Kidney (tissue), 22 donors: Measurements from ENCODE around the gene APOO. TPM values are rescaled to one million over a fixed set of nuclear protein-coding genes. Genes with fewer than 3 reads are reported as not detected.

ENCODE experiments used
- DNase-seq, 5 donors: peaks; one replicate each; pipeline ENCODE4 v3.0.0-alpha.2; 2013 to 2020
- FAIRE-seq: peaks from 2 replicates; lab custom pipeline; 2012; peaks lifted over from hg19 to GRCh38; lab: Jason Lieb, UNC
- H3K27ac ChIP-seq, 2 donors: one replicate each; pipeline ENCODE4 v1.7.0; 2013; ENCODE audit warnings: low read depth in 2 of 2, low read length in 2 of 2, inconsistent platforms in 1 of 2
- H3K27me3 ChIP-seq: one replicate; pipeline ENCODE4 v1.7.1; 2013; ENCODE audit warnings: low read length, inconsistent platforms; ENCODE audit not compliant: control insufficient read depth, insufficient read depth
- H3K36me3 ChIP-seq, 3 donors: one replicate each; pipeline versions ENCODE4 v1.7.0 to v1.7.1; 2013; ENCODE audit warnings: low read length in 3 of 3, control low read depth in 1 of 3, inconsistent platforms in 1 of 3; ENCODE audit not compliant: insufficient read depth in 3 of 3, control insufficient read depth in 2 of 3
- H3K4me1 ChIP-seq, 3 donors: one replicate each; pipeline versions ENCODE4 v1.7.0 to v1.7.1; 2013; ENCODE audit warnings: low read length in 3 of 3, inconsistent platforms in 1 of 3, low read depth in 1 of 3; ENCODE audit not compliant: control insufficient read depth in 2 of 3, insufficient read depth in 2 of 3
- H3K4me3 ChIP-seq, 3 donors: one replicate each; pipeline versions ENCODE4 v1.7.0 to v1.8.1; 2013; ENCODE audit warnings: low read length in 3 of 3, control low read depth in 1 of 3, inconsistent platforms in 1 of 3
- H3K9ac ChIP-seq, 3 donors: one replicate each; pipeline versions ENCODE4 v1.7.0 to v1.7.1; 2013; ENCODE audit warnings: low read length in 3 of 3, control low read depth in 1 of 3, inconsistent platforms in 1 of 3
- H3K9me3 ChIP-seq, 3 donors: one replicate each; pipeline versions ENCODE4 v1.7.0 to v1.7.1; 2013; ENCODE audit warnings: low read length in 3 of 3, control low read depth in 1 of 3, inconsistent platforms in 1 of 3; ENCODE audit not compliant: control insufficient read depth in 2 of 3, insufficient read depth in 1 of 3
- intact Hi-C: fragments of 100-400 bp; cut with DNase I; formaldehyde crosslinking; loops from one replicate; pipeline ENCODE4 v1.11.1; 2022
- long read RNA-seq, 10 donors: library from polyadenylated mRNA in 1 of 10; unstranded in 1 of 10; transcript quantifications; one replicate each; pipeline ENCODE4 v2.0.0 and lab custom pipeline, GENCODE V29; 2021 to 2026
- polyA plus RNA-seq: library from polyadenylated mRNA; stranded (reverse); fragments of 350-450 nt; fragmentation: Illumina TruSeq; extraction: RNeasy Lipid Tissue Mini Kit (QIAGEN cat#74804); gene quantifications from one replicate; pipeline ENCODE4 v1.2.3, GENCODE V29; 2014; ENCODE audit warnings: low read depth, low replicate concordance; ENCODE audit not compliant: insufficient read depth
- total RNA-seq: library from RNA; stranded (reverse); fragmentation: NEBNext Ultra II Directional; extraction: Animal tissue kit (Norgen Biotek cat#: 25700); gene quantifications from one replicate; pipeline ENCODE4 v1.2.1, GENCODE V29; 2021
- TF ChIP-seq, protein P1 (sequence below): IDR thresholded peaks from 3 replicates; pipeline ENCODE4 v1.5.1; 2012; ENCODE audit warnings: mild to moderate bottlenecking, moderate library complexity, borderline replicate concordance; ENCODE audit not compliant: insufficient read depth; ENCODE audit errors: extremely low read depth
- donor health status: control.
- donor health status: control.
- donor health status: control.
- donor health status: control.
- donor health status: control.
- donor health status: DM: yes; HTN: yes; CAD: no.
- donor health status: Normal renal cell carcinoma (clear cell type).

The APOO gene
- total RNA-seq, result 30.4 TPM
- polyA plus RNA-seq, result 110 TPM
- long read RNA-seq, donor 1, transcript APOO-201 (9 exons, 1,118 nt), result major isoform, 5 of 12 reads
- long read RNA-seq, donor 1, partial matches to known transcripts, result 0 of 12 reads
- long read RNA-seq, donor 1, other reads (novel, unspliced or antisense), result 7 of 12 reads
- long read RNA-seq, donor 2, transcript APOO-201 (9 exons, 1,118 nt), result major isoform, 8 of 10 reads
- long read RNA-seq, donor 2, partial matches to known transcripts, result 0 of 10 reads
- long read RNA-seq, donor 2, other reads (novel, unspliced or antisense), result 0 of 10 reads
- long read RNA-seq, donor 3, transcript APOO-201 (9 exons, 1,118 nt), result major isoform, 8 of 74 reads
- long read RNA-seq, donor 3, partial matches to known transcripts, result 13 of 74 reads
- long read RNA-seq, donor 3, other reads (novel, unspliced or antisense), result 52 of 74 reads
- long read RNA-seq, donor 4, transcript APOO-201 (9 exons, 1,118 nt), result major isoform, 9 of 11 reads
- long read RNA-seq, donor 4, partial matches to known transcripts, result 0 of 11 reads
- long read RNA-seq, donor 4, other reads (novel, unspliced or antisense), result 0 of 11 reads
- long read RNA-seq, donor 5, partial matches to known transcripts, result 0 of 1 reads
- long read RNA-seq, donor 5, other reads (novel, unspliced or antisense), result 0 of 1 reads
- long read RNA-seq, donor 6, transcript APOO-201 (9 exons, 1,118 nt), result major isoform, 13 of 29 reads
- long read RNA-seq, donor 6, partial matches to known transcripts, result 0 of 29 reads
- long read RNA-seq, donor 6, other reads (novel, unspliced or antisense), result 11 of 29 reads
- long read RNA-seq, donor 7, partial matches to known transcripts, result 2 of 10 reads
- long read RNA-seq, donor 7, other reads (novel, unspliced or antisense), result 6 of 10 reads
- long read RNA-seq, donor 8, transcript APOO-201 (9 exons, 1,118 nt), result major isoform, 5 of 7 reads
- long read RNA-seq, donor 8, partial matches to known transcripts, result 0 of 7 reads
- long read RNA-seq, donor 8, other reads (novel, unspliced or antisense), result 0 of 7 reads
- long read RNA-seq, donor 9, transcript APOO-201 (9 exons, 1,118 nt), result major isoform, 5 of 7 reads
- long read RNA-seq, donor 9, partial matches to known transcripts, result 0 of 7 reads
- long read RNA-seq, donor 9, other reads (novel, unspliced or antisense), result 0 of 7 reads
- long read RNA-seq, donor 10, partial matches to known transcripts, result 0 of 3 reads
- long read RNA-seq, donor 10, other reads (novel, unspliced or antisense), result 0 of 3 reads

DNA sequence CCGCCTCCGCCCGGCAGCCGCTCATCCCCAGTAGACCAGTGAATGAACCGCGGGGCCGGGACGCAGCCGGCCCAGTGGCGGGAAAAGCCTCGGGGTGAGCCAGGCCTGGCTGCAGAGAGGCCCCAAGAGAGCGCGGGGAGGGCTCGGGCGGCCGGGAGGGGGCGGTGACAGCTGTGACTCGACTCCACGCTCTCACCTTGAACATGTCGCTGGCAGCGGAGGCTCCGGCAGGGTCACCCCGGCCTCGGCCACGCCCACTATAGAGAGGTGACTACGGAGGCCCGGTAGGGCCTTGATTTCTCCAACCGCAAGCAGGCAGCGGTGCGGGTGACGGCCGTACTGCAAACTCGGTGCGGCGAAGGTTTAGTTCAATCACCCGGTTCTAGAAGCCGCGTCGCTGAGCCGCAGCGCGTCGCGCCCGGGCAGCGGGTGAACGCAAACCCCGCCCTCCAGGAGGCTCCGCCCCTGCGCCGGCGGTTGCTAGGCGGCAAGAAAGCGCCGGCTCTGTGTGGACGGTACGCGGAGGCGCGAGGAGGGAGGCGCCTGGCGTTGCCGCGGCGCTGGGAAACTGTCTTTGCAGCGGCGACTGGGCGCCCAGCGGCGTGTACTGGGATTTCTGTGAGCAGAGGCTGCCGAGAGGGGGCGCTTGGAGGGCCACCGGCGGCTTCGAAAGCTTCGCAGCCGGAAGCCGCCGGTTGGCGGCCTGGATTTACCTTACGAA, at the start of gene APOO, which contains the start of gene CXorf58:
Gene APOO (minus strand): TSS at position 441 of the 721 bp plus-strand sequence. CDS start 236 bp downstream, at position 205.
Gene CXorf58 (plus strand): TSS at position 509 of the 721 bp plus-strand sequence. CDS start 2,297 bp downstream, outside the sequence.
- H3K36me3 ChIP-seq, result no peaks in the 10 kb centered on the region
- peaks cover 0 to 4% (median 0%) of the 10 kb centered on the region in 3 donors for H3K4me1 ChIP-seq
- no peaks in the 10 kb centered on the region for H3K9me3 ChIP-seq
- H3K4me3 ChIP-seq, result peak within 1 kb of the TSS; percentile 53 to 68 (median 64)
- DNase-seq, result peak; percentile 94 to 97 (median 95)
- peak within 1 kb of the TSS; percentile 89 to 93 for H3K27ac ChIP-seq
- TF ChIP-seq, protein P1, sequence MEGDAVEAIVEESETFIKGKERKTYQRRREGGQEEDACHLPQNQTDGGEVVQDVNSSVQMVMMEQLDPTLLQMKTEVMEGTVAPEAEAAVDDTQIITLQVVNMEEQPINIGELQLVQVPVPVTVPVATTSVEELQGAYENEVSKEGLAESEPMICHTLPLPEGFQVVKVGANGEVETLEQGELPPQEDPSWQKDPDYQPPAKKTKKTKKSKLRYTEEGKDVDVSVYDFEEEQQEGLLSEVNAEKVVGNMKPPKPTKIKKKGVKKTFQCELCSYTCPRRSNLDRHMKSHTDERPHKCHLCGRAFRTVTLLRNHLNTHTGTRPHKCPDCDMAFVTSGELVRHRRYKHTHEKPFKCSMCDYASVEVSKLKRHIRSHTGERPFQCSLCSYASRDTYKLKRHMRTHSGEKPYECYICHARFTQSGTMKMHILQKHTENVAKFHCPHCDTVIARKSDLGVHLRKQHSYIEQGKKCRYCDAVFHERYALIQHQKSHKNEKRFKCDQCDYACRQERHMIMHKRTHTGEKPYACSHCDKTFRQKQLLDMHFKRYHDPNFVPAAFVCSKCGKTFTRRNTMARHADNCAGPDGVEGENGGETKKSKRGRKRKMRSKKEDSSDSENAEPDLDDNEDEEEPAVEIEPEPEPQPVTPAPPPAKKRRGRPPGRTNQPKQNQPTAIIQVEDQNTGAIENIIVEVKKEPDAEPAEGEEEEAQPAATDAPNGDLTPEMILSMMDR, result peak; percentile 79
- intact Hi-C loops, result loop anchor here (10.0 kb wide), 2 partner anchors 123 to 203 kb away; partner anchors contain the start of gene SAT1
- peak within 1 kb of the TSS; percentile 42 to 81 (median 69) for H3K9ac ChIP-seq
- peaks cover 5% of the 10 kb centered on the region for H3K27me3 ChIP-seq
- FAIRE-seq, result no peak

DNA sequence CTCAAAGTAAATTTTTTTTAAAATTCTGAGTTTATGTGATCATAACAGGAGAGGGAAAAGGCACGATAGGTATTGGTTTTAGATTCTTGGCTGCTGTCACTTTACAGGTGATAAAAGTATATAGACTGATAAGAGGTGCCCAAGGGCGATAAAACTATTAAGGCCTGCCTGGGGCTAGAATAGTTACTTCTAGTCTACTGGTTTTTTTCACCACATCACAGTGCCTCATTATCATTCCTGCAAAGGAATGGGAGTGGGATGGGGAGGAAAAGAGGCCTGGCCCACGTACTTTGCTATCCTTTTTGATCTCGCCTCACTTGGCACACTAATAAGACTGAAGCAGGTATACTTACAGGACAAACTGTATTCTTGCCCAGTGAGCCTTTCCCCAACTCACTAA, 46.7 kb upstream of the APOO start:
- no peak overlapping the region for H3K9ac ChIP-seq
- intact Hi-C loops, result no loop called here
- DNase-seq (no peak), FAIRE-seq (no peak)
- TF ChIP-seq, protein P1, result no peak
- H3K27me3 ChIP-seq, result no peaks in the 10 kb centered on the region
- no peaks in the 10 kb centered on the region for H3K4me1 ChIP-seq
- H3K9me3 ChIP-seq, result no peaks in the 10 kb centered on the region
- no peak overlapping the region for H3K4me3 ChIP-seq
- no peaks in the 10 kb centered on the region for H3K36me3 ChIP-seq
- no peak overlapping the region for H3K27ac ChIP-seq

DNA sequence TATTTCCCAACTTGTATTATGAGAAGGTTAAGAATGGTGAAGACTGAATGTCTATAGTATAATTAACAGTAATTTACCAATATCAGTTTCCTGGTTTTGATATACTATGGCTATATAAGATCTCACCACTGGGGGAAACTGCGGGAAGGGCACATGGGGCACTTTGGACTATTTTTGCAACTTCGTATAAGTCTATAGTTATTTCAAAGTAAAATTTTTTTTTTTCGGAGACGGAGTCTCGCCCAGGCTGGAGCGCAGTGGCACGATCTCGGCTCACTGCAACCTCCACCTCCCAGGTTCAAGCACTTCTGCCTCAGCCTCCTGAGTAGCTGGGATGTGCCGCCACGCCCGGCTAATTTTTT, 46.2 kb upstream of the APOO start:
- no peak for FAIRE-seq
- DNase-seq, result no peak
- Histone ChIP-seq H3K4me3 (no peak overlapping the region), H3K27ac (no peak overlapping the region), H3K4me1 (no peaks in the 10 kb centered on the region), H3K27me3 (no peaks in the 10 kb centered on the region), H3K9ac (no peak overlapping the region), H3K36me3 (no peaks in the 10 kb centered on the region), H3K9me3 (no peaks in the 10 kb centered on the region)
- TF ChIP-seq, protein P1, result no peak
- intact Hi-C loops, result no loop called here
